ENCODE data around the gene FSTL4. TPM values are rescaled to one million over a fixed set of nuclear protein-coding genes. Genes with fewer than 3 reads are reported as not detected.

The FSTL4 gene
- total RNA-seq, 1 experiment from 2014 or later = 2.7 TPM

GRCh38 chr5:133260715-133261114, 351.6 kb downstream of the FSTL4 start:
- Histone ChIP-seq H3K36me3 (ENCODE audit: control insufficient read depth, insufficient read depth, low read length) (no peaks in the 10 kb centered on the region), H3K9me3 (no peaks in the 10 kb centered on the region), H3K4me3 (ENCODE audit: low read depth, low read length) (no peak overlapping the region), H3K27me3 (replicated peaks; ENCODE audit: control insufficient read depth, insufficient read depth, low read length) (no peaks in the 10 kb centered on the region), H3K4me1 (0 out of 2 replicates have a peak, but pooled peaks cover 4% of the 10 kb centered on the region)
- CTCF ChIA-PET = no interaction called here
- H3K27ac Mint-ChIP-seq (ENCODE audit: unreplicated experiment) = no peak overlapping the region
- H3K4me3 Mint-ChIP-seq (ENCODE audit: unreplicated experiment) = no peak overlapping the region
- no peaks in the 10 kb centered on the region for H3K27me3 Mint-ChIP-seq (ENCODE audit: insufficient read depth, unreplicated experiment)
- no TSS peak for BruUV-seq (replicated peaks)
- intact Hi-C loops (cut with micrococcal nuclease; ENCODE audit: unreplicated experiment) = no loop called here
- H3K9me3 Mint-ChIP-seq (ENCODE audit: unreplicated experiment) = no peaks in the 10 kb centered on the region
- DNase-seq = no peak
- H3K36me3 Mint-ChIP-seq (ENCODE audit: insufficient read depth, unreplicated experiment) = no peaks in the 10 kb centered on the region
- TF ChIP-seq CTCF (IDR thresholded peaks at IDR 0.05; ENCODE audit: insufficient read depth in 1 of 2, low read depth in 1 of 2, low read length in 1 of 2, severe bottlenecking in 1 of 2, unreplicated experiment in 1 of 2) = no peak
- POLR2A ChIA-PET = no interaction called here
- H3K4me1 Mint-ChIP-seq (ENCODE audit: low read depth, unreplicated experiment) = no peaks in the 10 kb centered on the region

GRCh38 chr5:133259199-133259997, 352.9 kb downstream of the FSTL4 start:
- Mint-ChIP-seq H3K4me1 (ENCODE audit: low read depth, unreplicated experiment) (no peaks in the 10 kb centered on the region), H3K9me3 (ENCODE audit: unreplicated experiment) (no peaks in the 10 kb centered on the region), H3K27ac (ENCODE audit: unreplicated experiment) (no peak overlapping the region), H3K36me3 (ENCODE audit: insufficient read depth, unreplicated experiment) (no peaks in the 10 kb centered on the region), H3K27me3 (ENCODE audit: insufficient read depth, unreplicated experiment) (no peaks in the 10 kb centered on the region), H3K4me3 (ENCODE audit: unreplicated experiment) (no peak overlapping the region)
- DNase-seq = no peak
- no peak overlapping the region for H3K4me3 ChIP-seq (ENCODE audit: low read depth, low read length)
- no TSS peak for BruUV-seq (replicated peaks)
- H3K27me3 ChIP-seq (replicated peaks; ENCODE audit: control insufficient read depth, insufficient read depth, low read length) = no peaks in the 10 kb centered on the region
- CTCF ChIA-PET = no interaction called here
- POLR2A ChIA-PET = no interaction called here
- 0 out of 2 replicates have a peak, but pooled peaks cover 4% of the 10 kb centered on the region for H3K4me1 ChIP-seq
- no peaks in the 10 kb centered on the region for H3K9me3 ChIP-seq
- no peak for TF ChIP-seq CTCF (IDR thresholded peaks at IDR 0.05; ENCODE audit: insufficient read depth in 1 of 2, low read depth in 1 of 2, low read length in 1 of 2, severe bottlenecking in 1 of 2, unreplicated experiment in 1 of 2)
- H3K36me3 ChIP-seq (ENCODE audit: control insufficient read depth, insufficient read depth, low read length) = no peaks in the 10 kb centered on the region
- intact Hi-C loops (cut with micrococcal nuclease; ENCODE audit: unreplicated experiment) = no loop called here

GRCh38 chr5:133257977-133258376, 354.4 kb downstream of the FSTL4 start:
- no TSS peak for BruUV-seq (replicated peaks)
- CTCF ChIA-PET = no interaction called here

More at GRCh38 chr5:133257977-133258376, 354.4 kb downstream of the FSTL4 start:
- H3K4me1 ChIP-seq = 0 out of 2 replicates have a peak, but pooled peaks cover 4% of the 10 kb centered on the region
- Mint-ChIP-seq H3K36me3 (ENCODE audit: insufficient read depth, unreplicated experiment) (no peaks in the 10 kb centered on the region), H3K27me3 (ENCODE audit: insufficient read depth, unreplicated experiment) (no peaks in the 10 kb centered on the region), H3K27ac (ENCODE audit: unreplicated experiment) (no peak overlapping the region), H3K9me3 (ENCODE audit: unreplicated experiment) (no peaks in the 10 kb centered on the region), H3K4me3 (ENCODE audit: unreplicated experiment) (no peak overlapping the region), H3K4me1 (ENCODE audit: low read depth, unreplicated experiment) (no peaks in the 10 kb centered on the region)
- DNase-seq = no peak
- no peak for TF ChIP-seq CTCF (IDR thresholded peaks at IDR 0.05; ENCODE audit: insufficient read depth in 1 of 2, low read depth in 1 of 2, low read length in 1 of 2, severe bottlenecking in 1 of 2, unreplicated experiment in 1 of 2)
- POLR2A ChIA-PET = no interaction called here
- H3K4me3 ChIP-seq (ENCODE audit: low read depth, low read length) = no peak overlapping the region
- H3K9me3 ChIP-seq = no peaks in the 10 kb centered on the region
- no peaks in the 10 kb centered on the region for H3K36me3 ChIP-seq (ENCODE audit: control insufficient read depth, insufficient read depth, low read length)
- intact Hi-C loops (cut with micrococcal nuclease; ENCODE audit: unreplicated experiment) = no loop called here
- H3K27me3 ChIP-seq (replicated peaks; ENCODE audit: control insufficient read depth, insufficient read depth, low read length) = no peaks in the 10 kb centered on the region
